Stimulated activated CD4-positive, alpha-beta T cell treated with anti-CD3 and anti-CD28 coated beads, TNF-alpha, amount 100 ng/mL, for 4 hours (primary cell): ENCODE data around the gene MBP.
"Not testable (repeated sequence)": the region's sequence is repeated elsewhere in the genome, so short reads cannot be mapped to it uniquely, and the experiment has no call there.

Experiments used
- DNase-seq, 3 experiments: peaks; one replicate each; pipeline ENCODE4 v3.0.0-alpha.2; 2020; ENCODE audit warnings: low read depth in 3 of 3

The MBP gene

DNA sequence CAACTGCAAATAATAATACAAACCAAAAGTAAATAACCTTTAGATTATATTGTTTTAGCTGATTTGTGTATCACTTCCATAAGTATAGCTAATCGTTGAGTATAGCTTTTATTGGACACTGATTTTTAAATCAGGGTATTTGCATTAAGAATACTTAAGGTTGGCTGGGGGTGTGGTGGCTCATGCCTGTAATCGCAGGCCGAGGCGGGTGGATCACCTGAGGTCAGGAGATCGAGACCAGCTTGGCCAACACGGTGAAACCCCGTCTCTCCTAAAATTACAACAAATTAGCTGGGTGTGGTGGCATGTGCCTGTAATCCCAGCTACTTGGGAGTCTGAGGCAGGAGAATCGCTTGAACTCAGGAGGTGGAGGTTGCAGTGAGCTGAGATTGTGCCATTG lies 188.2 kb downstream of the MBP start:
- DNase-seq = not testable (repeated sequence)

DNA sequence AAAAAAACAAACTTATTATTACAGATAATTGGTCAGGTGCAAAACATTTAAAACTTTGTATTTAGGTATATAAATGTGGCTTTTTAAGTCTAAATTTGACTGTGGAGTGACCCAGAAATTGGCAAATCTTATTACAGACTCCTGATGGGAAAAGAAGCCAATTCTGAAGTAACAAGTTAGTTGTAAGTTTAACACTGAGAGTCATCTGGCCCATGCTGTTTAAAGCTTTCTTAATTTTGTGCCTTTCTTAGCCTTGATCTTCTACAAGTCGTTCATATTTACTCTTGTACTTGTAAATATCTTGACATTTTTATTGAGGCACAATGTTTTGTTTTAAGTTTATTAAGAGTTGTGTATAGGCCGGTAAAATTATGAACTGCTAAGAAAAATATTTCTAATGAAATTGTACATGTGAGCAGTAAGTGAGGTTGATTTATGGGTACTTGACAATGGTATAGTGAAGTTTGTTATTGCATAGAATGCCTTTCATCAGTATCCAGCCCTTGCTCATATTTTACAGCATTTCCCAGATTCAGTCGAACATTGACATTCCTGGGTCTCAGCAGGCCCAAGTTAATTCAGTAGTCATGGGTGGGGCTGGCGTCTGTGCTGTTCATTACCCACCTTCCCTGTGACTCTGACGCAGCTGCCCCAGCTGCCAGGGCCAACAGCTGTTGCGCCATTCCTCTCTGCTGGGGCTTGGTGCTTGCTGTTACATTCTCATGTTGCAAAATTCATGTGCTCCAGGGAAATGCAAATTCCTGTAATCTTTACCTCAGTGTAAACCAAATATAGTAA lies 188.8 kb downstream of the MBP start:
- DNase-seq = no peak

DNA sequence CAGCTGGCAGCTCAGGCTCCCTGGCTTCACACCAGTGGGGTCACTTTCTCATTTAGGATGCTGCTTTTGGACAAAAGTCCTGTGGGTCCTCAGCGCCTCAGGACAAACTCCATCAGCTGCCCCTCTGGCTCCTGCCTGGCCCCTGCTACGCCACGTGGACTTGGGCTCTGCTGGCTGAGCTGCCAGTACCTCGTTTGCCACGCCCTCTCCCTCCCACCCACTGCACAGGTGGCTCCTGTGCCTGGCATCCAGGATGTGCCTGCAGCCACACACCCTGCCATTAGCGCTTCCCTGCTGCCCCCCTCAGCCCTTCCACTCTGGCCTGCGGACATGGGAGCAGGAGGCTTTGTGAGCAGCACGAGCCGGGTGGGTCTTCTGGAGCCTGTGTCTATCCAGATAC lies 191.3 kb downstream of the MBP start:
- no peak for DNase-seq

DNA sequence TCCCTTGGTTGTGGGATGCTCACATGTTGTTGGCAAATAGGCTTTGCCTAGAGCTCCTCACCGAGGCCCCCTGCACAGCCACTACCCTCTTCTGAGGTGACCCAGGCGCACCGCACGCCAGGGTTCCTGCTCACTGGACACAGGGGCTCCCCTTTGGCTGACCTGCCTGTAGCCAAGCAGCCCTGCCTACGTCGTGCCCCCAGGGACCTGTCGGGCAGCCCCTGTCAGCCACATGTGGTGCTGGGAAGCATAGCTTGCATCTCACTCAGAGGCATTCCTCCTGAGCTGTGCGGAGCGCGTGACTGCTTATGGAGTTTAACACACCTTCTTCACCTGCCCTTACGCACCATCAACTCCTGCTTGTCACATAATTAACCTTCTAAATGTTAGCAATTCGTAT lies 194.0 kb downstream of the MBP start:
- DNase-seq = no peak

DNA sequence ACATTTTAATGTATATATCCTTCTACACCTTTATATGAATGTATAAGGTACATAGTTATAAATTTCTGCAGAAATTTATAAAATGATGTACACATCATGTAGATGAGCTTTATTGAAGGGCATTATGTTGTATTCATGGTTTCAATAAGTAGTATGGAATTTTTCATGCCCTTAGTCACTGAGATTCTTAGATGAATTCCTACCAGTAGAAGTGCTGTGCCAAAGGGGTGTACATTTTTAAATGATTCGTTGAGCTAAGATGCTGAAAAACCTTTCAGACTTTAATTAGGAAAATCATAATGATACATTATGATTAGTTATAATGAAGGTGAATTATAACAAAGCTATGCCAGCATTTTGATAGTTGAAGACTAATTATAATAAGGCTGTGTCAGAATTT lies 195.0 kb downstream of the MBP start:
- no peak for DNase-seq

DNA sequence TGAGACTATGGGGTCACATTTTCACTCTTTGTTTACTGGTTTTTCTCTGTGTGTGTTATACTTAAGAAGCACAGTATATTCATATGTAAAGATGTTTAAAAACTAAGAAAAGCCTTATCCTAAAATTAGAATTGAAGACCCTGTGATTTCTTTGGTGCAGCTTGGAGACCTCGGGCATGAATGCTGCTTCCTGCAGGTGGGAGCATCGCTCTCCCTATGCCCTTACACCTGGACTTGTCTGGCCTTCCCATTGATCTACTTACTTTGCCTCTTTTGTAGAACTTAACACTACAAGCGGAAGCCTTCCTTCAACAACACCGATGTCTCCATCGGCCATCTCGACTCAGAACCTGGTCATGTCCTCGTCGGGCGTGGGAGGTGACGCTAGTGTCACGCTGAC lies 195.7 kb downstream of the MBP start:
- DNase-seq = no peak

DNA sequence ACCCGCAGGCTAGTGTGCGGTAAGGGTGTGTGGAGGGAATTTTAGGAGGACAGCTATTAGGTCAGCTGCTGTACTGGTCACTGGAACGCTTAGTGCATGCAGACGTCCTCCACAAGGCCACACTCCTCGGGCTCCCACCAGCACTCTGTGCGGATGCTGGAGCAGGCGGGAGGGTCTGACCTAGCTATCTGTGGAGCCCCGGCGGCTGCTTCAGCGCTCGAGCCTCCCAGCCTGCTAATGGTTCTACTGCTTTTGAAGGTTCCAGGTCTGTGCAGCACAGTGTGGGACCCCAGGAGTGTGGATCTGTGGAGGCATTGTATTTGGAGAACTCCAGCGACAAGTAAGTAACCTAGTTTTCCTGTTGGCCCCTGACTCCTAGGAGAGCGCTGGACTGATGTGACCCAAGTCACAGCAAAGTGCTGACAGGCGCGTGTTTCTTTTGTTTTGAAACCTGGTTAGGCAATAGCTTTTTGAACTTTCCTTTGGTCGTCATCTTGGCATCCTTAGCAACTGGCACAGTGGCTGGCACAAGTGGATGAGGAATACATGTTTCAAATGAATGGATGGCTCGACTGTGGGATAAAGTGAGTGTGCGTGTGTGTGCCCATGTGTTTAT lies 196.8 kb downstream of the MBP start:
- no peak for DNase-seq

DNA sequence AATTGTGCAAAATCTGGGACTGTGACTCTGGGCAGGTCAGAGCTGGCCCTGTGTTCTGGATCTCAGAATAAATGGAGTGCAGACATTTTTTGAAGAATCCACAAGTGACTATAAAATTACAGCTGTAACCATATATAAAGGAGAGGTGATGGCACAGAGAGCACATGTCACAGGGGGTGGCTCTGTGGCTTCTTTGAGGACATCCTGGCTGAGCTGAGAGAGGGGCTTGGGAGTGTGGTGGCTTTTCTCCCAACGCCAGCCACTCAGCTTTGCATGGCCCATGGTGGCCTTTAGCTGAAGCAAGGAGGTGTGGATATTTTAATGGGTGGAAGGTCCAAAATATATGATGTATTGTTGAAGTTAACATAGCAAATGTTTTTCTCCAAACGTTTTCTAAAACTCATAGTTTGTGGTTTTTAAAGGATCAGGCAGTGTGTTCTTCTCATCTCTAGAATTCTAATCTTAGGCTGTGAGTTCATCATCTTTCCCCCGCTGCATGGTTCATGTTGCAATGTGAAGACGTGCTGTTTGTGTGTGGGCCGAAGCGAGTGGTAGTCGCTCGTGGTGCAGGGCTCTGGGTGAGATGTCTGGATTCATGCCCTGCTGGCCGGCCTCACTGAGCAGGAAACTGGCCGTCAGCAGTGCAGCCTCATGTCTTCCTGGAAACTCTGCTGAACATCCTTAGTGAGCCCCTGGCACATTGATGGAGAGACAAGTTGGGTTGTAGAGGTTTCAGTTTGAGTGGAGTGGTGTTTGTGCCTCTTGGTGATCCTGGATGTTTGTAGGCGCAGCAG lies 200.4 kb downstream of the MBP start:
- DNase-seq = no peak

DNA sequence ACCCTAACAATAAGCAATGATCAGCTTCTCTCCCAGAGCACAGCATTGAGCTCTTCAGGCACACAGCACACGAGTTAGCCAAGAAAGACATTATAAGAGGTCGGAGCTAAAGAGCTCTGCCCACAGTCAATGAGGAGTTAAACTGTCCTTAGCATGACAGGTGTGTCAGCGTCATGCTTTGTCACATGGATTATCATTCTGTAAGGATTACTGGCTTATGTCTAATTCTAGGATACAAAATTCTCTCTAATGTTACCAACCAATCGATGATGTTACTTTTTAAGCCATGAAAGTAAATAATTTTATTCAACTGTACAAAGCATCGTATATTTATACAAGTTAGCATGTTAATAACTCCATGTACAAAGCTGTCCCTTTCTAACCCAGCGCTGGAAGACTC lies 201.4 kb downstream of the MBP start:
- no peak for DNase-seq
